Suppressor macrophage (primary cell): Measurements from ENCODE around the gene OR10W1.

Experiments used
- DNase-seq, 4 experiments: peaks; one replicate each; pipeline ENCODE4 v3.0.0-alpha.2; 2020 to 2022
- total RNA-seq, 17 experiments: gene quantifications; one replicate each; lab custom pipeline; 2026; ENCODE audit warnings: mixed read lengths in 6 of 17, inconsistent platforms in 3 of 17; lab: John Stamatoyannopoulos, UW

Gene OR10W1
- 0 to 0.77 (median 0) reads per million in 17 experiments for total RNA-seq

GRCh38 chr11:58268142-58268541 is at the start of gene OR10W1:
Gene OR10W1 (minus strand): TSS chr11:58268260. CDS start chr11:58267858, 402 bp downstream.
- DNase-seq: no peak

GRCh38 chr11:58316142-58316541 is 48.1 kb upstream of the OR10W1 start:
- DNase-seq: no peak

- no peak for DNase-seq
Observed at GRCh38 chr11:58301576-58301975, 33.5 kb upstream of the OR10W1 start.

GRCh38 chr11:58292017-58292416 is 24.0 kb upstream of the OR10W1 start:
- no peak for DNase-seq

- no peak for DNase-seq
Observed at GRCh38 chr11:58289266-58289665, 21.2 kb upstream of the OR10W1 start.

GRCh38 chr11:58286249-58286648 is 18.2 kb upstream of the OR10W1 start:
- DNase-seq: peak; percentile 1 to 33 (median 21)

GRCh38 chr11:58285483-58286040 is 17.5 kb upstream of the OR10W1 start:
- DNase-seq: no peak

GRCh38 chr11:58276151-58276550 is 8.1 kb upstream of the OR10W1 start:
- DNase-seq: no peak

GRCh38 chr11:58275002-58275401 is 6.9 kb upstream of the OR10W1 start:
- no peak for DNase-seq

GRCh38 chr11:58259983-58260382 is 8.1 kb downstream of the OR10W1 start:
- DNase-seq: no peak

GRCh38 chr11:58254936-58255335 is 13.1 kb downstream of the OR10W1 start:
- DNase-seq: no peak

- no peak for DNase-seq
Observed at GRCh38 chr11:58243954-58244353, 24.1 kb downstream of the OR10W1 start.

- DNase-seq: no peak
Observed at GRCh38 chr11:58227956-58228615, 40.0 kb downstream of the OR10W1 start.

GRCh38 chr11:58222721-58223120 is 45.3 kb downstream of the OR10W1 start:
- no peak for DNase-seq
